22Rv1 (cell line): ENCODE results near the gene PUM2.

Source experiments
- H3K27ac ChIP-seq: fragments of 450-650 bp; 2 replicates; pipeline ENCODE4 v1.5.1; 2017
- ZFX ChIP-seq: fragments of 450-650 bp; IDR thresholded peaks from 2 replicates; pipeline ENCODE4 v1.6.1; 2017; ENCODE audit warnings: antibody characterized with exemption, borderline replicate concordance
- TF ChIP-seq, protein P1 (sequence below): fragments of 450-650 bp; IDR thresholded peaks from 2 replicates; pipeline ENCODE4 v1.5.1; 2017; ENCODE audit warnings: mild to moderate bottlenecking

Gene PUM2

DNA sequence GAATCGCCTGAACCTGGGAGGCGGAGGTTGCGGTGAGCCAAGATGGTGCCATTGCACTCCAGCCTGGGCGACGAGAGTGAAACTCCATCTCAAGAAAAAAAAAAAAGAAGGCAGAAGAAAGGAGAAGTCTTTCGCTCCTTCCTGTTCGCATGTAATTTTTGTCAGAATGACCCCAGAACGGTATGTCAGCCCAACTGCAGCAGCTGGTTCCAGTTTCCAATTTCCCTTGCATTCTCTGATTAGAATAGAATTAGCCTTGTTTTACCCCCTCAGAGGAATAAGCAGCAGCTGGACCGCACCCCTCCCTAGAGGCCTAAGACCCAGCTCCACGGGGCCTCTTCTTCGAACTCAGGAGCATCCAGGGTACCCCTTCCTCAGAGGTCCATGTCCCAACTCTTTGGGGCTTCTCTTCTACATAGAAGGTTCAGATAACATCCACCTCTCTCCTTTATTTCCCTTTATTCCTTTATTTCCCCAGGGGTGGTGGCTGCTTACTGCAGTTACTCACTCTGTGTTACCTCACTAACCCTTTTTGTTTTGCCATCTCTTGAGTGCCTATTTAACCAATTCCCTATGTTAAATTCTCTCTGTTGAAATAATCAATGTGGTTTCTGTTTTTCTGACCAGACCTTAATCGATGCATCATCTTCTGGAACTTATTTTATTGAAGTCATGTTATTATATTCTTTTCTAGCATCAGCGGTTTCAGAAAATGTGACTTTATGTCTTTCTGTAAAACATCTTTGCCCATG lies 7.2 kb upstream of the PUM2 start:
- H3K27ac ChIP-seq: no peak overlapping the region
- TF ChIP-seq ZFX: no peak
- TF ChIP-seq, protein P1, sequence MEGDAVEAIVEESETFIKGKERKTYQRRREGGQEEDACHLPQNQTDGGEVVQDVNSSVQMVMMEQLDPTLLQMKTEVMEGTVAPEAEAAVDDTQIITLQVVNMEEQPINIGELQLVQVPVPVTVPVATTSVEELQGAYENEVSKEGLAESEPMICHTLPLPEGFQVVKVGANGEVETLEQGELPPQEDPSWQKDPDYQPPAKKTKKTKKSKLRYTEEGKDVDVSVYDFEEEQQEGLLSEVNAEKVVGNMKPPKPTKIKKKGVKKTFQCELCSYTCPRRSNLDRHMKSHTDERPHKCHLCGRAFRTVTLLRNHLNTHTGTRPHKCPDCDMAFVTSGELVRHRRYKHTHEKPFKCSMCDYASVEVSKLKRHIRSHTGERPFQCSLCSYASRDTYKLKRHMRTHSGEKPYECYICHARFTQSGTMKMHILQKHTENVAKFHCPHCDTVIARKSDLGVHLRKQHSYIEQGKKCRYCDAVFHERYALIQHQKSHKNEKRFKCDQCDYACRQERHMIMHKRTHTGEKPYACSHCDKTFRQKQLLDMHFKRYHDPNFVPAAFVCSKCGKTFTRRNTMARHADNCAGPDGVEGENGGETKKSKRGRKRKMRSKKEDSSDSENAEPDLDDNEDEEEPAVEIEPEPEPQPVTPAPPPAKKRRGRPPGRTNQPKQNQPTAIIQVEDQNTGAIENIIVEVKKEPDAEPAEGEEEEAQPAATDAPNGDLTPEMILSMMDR: no peak

DNA sequence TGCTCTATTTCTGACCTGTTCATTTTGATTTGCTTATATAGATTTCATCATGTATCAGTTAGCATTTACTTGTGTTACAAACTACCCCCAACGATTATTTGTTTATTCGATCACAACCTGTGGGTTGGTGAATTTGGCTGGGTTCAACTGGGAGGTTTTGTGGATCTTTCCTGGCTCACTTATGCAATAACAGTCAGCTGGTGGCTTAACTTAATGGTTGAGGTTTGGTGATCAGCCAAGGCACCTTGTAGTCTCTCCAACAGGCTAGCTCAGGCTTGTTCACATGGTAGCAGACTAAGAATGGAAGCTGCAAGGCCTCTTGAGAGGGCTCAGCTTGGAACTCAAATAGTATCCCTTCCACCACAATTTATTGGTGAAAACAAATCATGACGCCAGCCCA lies 5.4 kb upstream of the PUM2 start:
- H3K27ac ChIP-seq: no peak overlapping the region
- no peak for TF ChIP-seq ZFX
- TF ChIP-seq, protein P1: no peak

DNA sequence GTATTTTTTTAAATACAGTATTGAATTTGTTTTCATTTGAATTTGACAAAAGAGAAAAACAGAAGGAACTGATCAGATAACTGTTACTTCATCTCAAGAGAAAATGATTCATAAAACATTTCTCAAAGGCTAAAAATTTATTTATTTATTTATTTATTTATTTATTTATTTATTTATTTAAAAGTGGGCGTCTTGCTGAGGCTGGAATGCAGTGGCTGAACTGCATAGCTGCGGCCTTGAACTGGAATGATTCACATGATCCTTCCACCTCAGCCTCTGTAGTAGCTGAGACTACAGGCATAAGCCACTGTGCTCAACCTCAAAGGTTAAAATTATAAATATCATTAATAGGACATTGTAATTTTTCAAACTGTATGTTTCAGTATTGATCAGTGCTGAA lies 4.5 kb upstream of the PUM2 start:
- TF ChIP-seq, protein P1: no peak
- no peak for TF ChIP-seq ZFX
- no peak overlapping the region for H3K27ac ChIP-seq

DNA sequence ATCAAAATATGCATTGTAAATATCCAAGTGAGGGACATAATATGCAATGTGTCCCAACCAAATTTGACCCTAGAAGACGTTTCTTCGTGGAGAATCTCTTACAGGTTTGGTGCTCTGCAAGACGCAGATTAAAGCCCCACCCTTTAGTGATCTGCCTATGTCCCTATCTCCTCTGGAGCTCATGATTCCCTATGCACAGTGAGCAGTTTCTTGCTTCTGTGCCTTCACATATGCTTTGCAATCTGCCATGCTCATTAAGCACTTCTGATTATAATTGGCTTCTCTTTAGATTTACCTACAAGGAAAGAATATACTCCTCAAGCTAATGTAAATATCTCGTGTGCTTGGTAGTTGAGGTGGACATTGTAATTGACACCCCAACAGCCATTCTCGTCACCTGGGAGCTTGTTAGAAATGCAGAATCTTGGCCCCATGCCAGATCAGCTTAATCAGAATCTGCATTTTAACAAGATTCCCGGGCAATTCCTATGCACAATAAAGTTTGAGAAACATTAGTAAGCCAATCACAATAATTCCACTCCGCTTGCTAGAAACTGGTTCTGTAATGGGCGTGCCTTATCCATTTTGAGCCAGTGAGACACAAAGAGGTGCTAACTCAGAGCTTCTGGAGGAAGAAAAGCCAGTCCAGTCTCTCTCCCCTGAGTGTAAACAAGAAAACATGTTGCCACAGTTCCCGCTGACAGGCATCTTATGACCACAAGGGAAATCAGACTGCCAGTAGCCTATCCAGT lies 2.8 kb upstream of the PUM2 start:
- TF ChIP-seq, protein P1: no peak
- no peak for TF ChIP-seq ZFX
- H3K27ac ChIP-seq: peak overlapping the region; percentile 98

DNA sequence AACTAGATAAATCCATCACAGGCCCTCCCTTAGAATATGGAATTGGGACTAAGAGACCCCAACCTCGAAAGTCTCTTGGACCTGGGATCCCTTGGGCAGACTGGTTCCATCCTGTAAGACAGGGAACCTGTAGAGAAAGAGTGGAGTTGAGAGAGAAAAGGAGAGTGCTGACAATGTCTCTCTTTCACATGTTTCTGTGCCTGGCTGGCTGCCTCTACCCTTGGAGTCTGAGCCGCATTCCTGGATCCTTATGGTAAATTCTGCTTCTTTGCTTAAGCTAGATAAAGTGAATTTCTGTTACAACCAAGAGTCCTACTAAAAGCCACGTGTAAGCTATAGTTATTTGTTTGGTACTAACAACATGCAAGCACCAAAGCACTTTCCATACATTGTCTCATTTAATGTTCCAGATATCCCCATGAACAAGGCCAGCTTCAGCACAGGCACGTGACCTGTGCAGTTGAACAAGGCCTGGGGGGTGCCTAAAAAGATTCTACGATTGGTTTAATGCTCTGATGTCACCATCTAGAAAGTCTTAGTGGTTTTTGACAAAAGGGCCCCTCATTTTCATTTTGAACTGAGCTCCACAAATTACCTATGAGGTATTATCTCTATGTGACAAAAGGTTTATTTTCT lies 2.1 kb upstream of the PUM2 start:
- H3K27ac ChIP-seq: peak overlapping the region; percentile 98
- TF ChIP-seq, protein P1: no peak

DNA sequence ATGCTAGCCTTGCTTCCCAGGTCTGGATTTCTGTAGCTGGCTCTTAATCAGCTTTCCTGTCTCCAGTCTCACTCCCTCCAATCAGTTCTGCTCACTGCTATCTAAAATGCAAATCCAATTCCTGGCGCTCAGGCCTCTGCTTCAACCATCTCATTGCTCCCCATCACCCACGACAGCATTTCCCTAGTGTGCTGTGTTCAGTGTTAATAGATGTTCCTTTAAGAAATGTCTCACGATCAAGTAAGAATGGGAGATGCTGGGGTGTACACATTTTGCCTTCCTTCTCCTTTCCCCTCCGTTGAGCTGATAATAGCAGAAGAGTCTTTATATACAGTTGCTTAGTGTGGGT lies 1.6 kb upstream of the PUM2 start:
- peak overlapping the region; percentile 98 for H3K27ac ChIP-seq
- TF ChIP-seq, protein P1: no peak
- no peak for TF ChIP-seq ZFX
